Skeletal muscle cell (primary cell): ENCODE results near the gene POLR2L.

Experiments
- DNase-seq: peaks from one replicate; pipeline ENCODE4 v3.0.0-alpha.2; 2010; ENCODE audit warnings: low read depth
- H3K4me3 ChIP-seq: 2 replicates; pipeline ENCODE4 v1.5.1; 2011; ENCODE audit warnings: low read depth, mild to moderate bottlenecking, control low read depth, low read length, moderate library complexity

The POLR2L gene

GRCh38 chr11:842370-843002, at the start of gene POLR2L, which contains the start of gene TSPAN4:
TSS of gene POLR2L (minus strand) at chr11:842529. CDS start at chr11:842508, 21 bp downstream.
TSS of gene TSPAN4 (plus strand) at chr11:842852. CDS start at chr11:850305, 7,453 bp downstream.
- DNase-seq: peak; percentile 64
- H3K4me3 ChIP-seq: peak within 1 kb of the TSS; percentile 96

- DNase-seq: no peak
- H3K4me3 ChIP-seq: no peak overlapping the region
Observed at GRCh38 chr11:890794-891540, 48.6 kb upstream of the POLR2L start.

GRCh38 chr11:889687-890475, 47.6 kb upstream of the POLR2L start:
- no peak overlapping the region for H3K4me3 ChIP-seq
- DNase-seq: no peak

- H3K4me3 ChIP-seq: no peak overlapping the region
Observed at GRCh38 chr11:889257-889656, 46.9 kb upstream of the POLR2L start.

GRCh38 chr11:888310-889212, 46.2 kb upstream of the POLR2L start:
- no peak for DNase-seq
- no peak overlapping the region for H3K4me3 ChIP-seq

More at GRCh38 chr11:889257-889656, 46.9 kb upstream of the POLR2L start:
- no peak for DNase-seq

GRCh38 chr11:887589-887988, 45.3 kb upstream of the POLR2L start:
- no peak overlapping the region for H3K4me3 ChIP-seq
- no peak for DNase-seq

- no peak for DNase-seq
- no peak overlapping the region for H3K4me3 ChIP-seq
Observed at GRCh38 chr11:886568-886967, 44.2 kb upstream of the POLR2L start.

GRCh38 chr11:884578-885070, 42.3 kb upstream of the POLR2L start:
- no peak overlapping the region for H3K4me3 ChIP-seq
- no peak for DNase-seq

GRCh38 chr11:883527-883926, 41.2 kb upstream of the POLR2L start:
- no peak for DNase-seq
- H3K4me3 ChIP-seq: no peak overlapping the region

GRCh38 chr11:882596-882995, 40.3 kb upstream of the POLR2L start:
- no peak overlapping the region for H3K4me3 ChIP-seq
- no peak for DNase-seq

- no peak overlapping the region for H3K4me3 ChIP-seq
- no peak for DNase-seq
Observed at GRCh38 chr11:880447-880846, 38.1 kb upstream of the POLR2L start.

- H3K4me3 ChIP-seq: no peak overlapping the region
- no peak for DNase-seq
Observed at GRCh38 chr11:877565-877964, 35.2 kb upstream of the POLR2L start.

- no peak overlapping the region for H3K4me3 ChIP-seq
- no peak for DNase-seq
Observed at GRCh38 chr11:876545-876944, 34.2 kb upstream of the POLR2L start.

GRCh38 chr11:875769-876301, 33.5 kb upstream of the POLR2L start:
- DNase-seq: no peak
- no peak overlapping the region for H3K4me3 ChIP-seq

- no peak for DNase-seq
- no peak overlapping the region for H3K4me3 ChIP-seq
Observed at GRCh38 chr11:875203-875602, 32.9 kb upstream of the POLR2L start.

GRCh38 chr11:873706-874105, 31.4 kb upstream of the POLR2L start:
- DNase-seq: no peak
- no peak overlapping the region for H3K4me3 ChIP-seq

GRCh38 chr11:872799-873198, 30.5 kb upstream of the POLR2L start:
- DNase-seq: no peak
- no peak overlapping the region for H3K4me3 ChIP-seq

- no peak for DNase-seq
- no peak overlapping the region for H3K4me3 ChIP-seq
Observed at GRCh38 chr11:871472-871871, 29.1 kb upstream of the POLR2L start.

- no peak overlapping the region for H3K4me3 ChIP-seq
- no peak for DNase-seq
Observed at GRCh38 chr11:870418-870817, 28.1 kb upstream of the POLR2L start.
